Esophagus squamous epithelium (tissue), 5 donors: ENCODE data around the gene ERC2. TPM values are rescaled to one million over a fixed set of nuclear protein-coding genes. Genes with fewer than 3 reads are reported as not detected.

Experiments used
- DNase-seq: peaks from one replicate; lab custom pipeline; 2025; lab: John Stamatoyannopoulos, UW
- H3K27ac ChIP-seq, 4 donors: fragments of 200-600 bp; sonication (generic); one replicate each; pipeline ENCODE4 v1.5.1; 2016 to 2019; ENCODE audit warnings: mild to moderate bottlenecking in 1 of 4
- H3K27me3 ChIP-seq, 4 donors: fragments of 200-600 bp; sonication (generic); 1 replicate in 3 of 4; 2 replicates in 1 of 4; pipeline versions ENCODE4 v1.5.1 to v1.6.0; 2017 to 2021; ENCODE audit warnings: antibody characterized with exemption in 1 of 4
- H3K36me3 ChIP-seq, 3 donors: fragments of 200-600 bp; sonication (generic); one replicate each; pipeline ENCODE4 v1.5.1; 2016 to 2019
- H3K4me1 ChIP-seq, 3 donors: fragments of 200-600 bp; sonication (generic); one replicate each; pipeline ENCODE4 v1.5.1; 2017 to 2019
- H3K4me3 ChIP-seq, 4 donors: fragments of 200-600 bp; sonication (generic); 1 replicate in 3 of 4; 2 replicates in 1 of 4; pipeline ENCODE4 v1.5.1; 2016 to 2019; ENCODE audit warnings: mild to moderate bottlenecking in 2 of 4, moderate library complexity in 1 of 4
- H3K9me3 ChIP-seq, 3 donors: fragments of 200-600 bp; sonication (generic); one replicate each; pipeline ENCODE4 v1.5.1; 2016 to 2019
- POLR2A ChIP-seq, 4 donors: fragments of 450-650 bp; IDR thresholded peaks; one replicate each; pipeline ENCODE4 v1.6.1; 2017; ENCODE audit warnings: antibody characterized with exemption in 4 of 4, mild to moderate bottlenecking in 4 of 4, moderate library complexity in 3 of 4
- WGBS, 2 donors: methylation state at CpG; one replicate each; pipeline ENCODE4 v1.1.5; 2018; 5-methylcytosine and 5-hydroxymethylcytosine counted together
- intact Hi-C: fragments of 100-400 bp; cut with DNase I; formaldehyde crosslinking; loops from one replicate; pipeline ENCODE4 v1.15.0; 2022
- total RNA-seq, 4 donors: library from RNA; depleted of rRNA; stranded (reverse); fragments of >200 nt; gene quantifications; one replicate each; pipeline ENCODE4 v1.1.0, GENCODE V29; 2016
- TF ChIP-seq, protein P1 (sequence below), 6 experiments: fragments of 450-650 bp in 4 of 6; fragments of 200-600 bp in 2 of 6; sonication (generic) in 2 of 6; IDR thresholded peaks; one replicate each; pipeline ENCODE4 v1.5.1; 2016 to 2019; ENCODE audit warnings: antibody characterized with exemption in 6 of 6, mild to moderate bottlenecking in 4 of 6, moderate library complexity in 4 of 6
- donor health status: DM: yes; HTN: yes; CAD: no.

Gene ERC2
- total RNA-seq, 4 donors from 2014 or later = 0.12 to 1.9 (median 0.86) TPM

DNA sequence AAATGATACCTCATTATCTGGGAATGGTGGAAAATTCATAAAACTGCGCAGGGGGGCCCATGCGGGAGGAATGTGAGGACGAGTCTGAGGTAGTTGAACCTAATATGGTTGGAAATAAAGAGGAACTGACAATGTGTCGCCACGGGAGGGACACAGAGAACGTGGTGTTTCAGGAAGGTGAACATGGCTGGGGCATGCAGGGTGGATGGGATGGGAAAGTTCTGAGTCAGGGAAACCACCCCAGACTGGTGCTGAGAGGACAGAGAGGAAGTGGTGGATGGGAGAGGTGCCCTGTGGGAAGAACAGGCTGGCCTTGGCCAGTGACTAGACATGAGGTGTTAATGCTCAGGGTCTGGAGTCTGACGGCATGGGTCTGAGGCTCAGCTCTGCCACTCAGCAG lies 844.0 kb downstream of the ERC2 start:
- intact Hi-C loops = no loop called here
- Histone ChIP-seq H3K27ac (peak overlapping the region in 2 of 4 donors; percentile 17 to 39), H3K9me3 (no peaks in the 10 kb centered on the region), H3K4me1 (peaks cover 0 to 36% (median 3%) of the 10 kb centered on the region in 3 donors), H3K36me3 (no peaks in the 10 kb centered on the region), H3K4me3 (no peak overlapping the region), H3K27me3 (no peaks in the 10 kb centered on the region)
- TF ChIP-seq, protein P1, sequence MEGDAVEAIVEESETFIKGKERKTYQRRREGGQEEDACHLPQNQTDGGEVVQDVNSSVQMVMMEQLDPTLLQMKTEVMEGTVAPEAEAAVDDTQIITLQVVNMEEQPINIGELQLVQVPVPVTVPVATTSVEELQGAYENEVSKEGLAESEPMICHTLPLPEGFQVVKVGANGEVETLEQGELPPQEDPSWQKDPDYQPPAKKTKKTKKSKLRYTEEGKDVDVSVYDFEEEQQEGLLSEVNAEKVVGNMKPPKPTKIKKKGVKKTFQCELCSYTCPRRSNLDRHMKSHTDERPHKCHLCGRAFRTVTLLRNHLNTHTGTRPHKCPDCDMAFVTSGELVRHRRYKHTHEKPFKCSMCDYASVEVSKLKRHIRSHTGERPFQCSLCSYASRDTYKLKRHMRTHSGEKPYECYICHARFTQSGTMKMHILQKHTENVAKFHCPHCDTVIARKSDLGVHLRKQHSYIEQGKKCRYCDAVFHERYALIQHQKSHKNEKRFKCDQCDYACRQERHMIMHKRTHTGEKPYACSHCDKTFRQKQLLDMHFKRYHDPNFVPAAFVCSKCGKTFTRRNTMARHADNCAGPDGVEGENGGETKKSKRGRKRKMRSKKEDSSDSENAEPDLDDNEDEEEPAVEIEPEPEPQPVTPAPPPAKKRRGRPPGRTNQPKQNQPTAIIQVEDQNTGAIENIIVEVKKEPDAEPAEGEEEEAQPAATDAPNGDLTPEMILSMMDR (IDR thresholded peaks at IDR 0.05) = peak in 1 of 6 experiments; percentile 37
- TF ChIP-seq POLR2A (IDR thresholded peaks at IDR 0.05) = no peak
- WGBS, 2 donors = 72 to 77% methylated on average over 6 to 7 of the region's 7 CpGs
- no peak for DNase-seq

DNA sequence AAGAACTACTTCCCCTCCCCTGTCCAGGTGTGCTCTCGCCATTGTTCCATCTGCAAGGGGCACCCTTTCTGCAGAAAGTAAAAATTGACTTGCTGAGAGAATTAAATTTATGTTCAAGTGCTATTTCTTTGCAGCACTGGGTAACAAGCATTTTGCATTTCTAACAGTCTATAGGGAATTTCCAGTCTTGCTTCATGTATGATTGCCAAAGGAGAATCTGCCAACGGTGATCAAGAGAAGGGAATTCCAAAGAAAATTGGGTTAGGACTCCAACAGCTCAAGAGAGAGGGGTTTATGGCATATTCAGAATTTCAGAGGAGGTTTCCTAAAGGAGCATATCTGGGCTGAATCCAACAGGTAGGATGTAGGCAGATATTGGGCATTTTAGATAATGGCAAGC lies 844.5 kb downstream of the ERC2 start:
- intact Hi-C loops = no loop called here

DNA sequence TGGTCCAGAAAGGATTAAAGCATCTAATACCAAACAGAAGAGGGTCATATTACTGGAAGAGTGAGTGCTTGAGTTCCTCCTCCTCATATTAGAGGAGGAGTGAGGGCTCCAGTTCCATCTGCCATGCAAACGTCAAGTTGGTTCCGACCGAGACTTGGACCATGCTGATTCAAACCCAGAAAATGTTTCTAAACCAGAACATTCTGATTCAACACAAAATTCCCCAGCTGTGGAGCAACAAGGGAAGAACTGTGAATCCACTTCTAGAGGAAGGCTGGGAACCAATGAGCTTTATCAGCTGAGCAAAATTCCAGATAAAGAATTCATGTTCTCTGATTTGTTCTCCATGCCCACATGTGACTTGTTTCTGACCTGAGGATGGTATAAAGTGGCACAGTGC lies 845.5 kb downstream of the ERC2 start:
- Histone ChIP-seq H3K36me3 (no peaks in the 10 kb centered on the region), H3K4me1 (peaks cover 0 to 27% (median 3%) of the 10 kb centered on the region in 3 donors), H3K27ac (no peak overlapping the region), H3K27me3 (no peaks in the 10 kb centered on the region), H3K9me3 (no peaks in the 10 kb centered on the region), H3K4me3 (no peak overlapping the region)
- WGBS, 2 donors = 68 to 74% methylated on average over 3 of the region's 3 CpGs
- DNase-seq = no peak
- no peak for TF ChIP-seq POLR2A (IDR thresholded peaks at IDR 0.05)
- TF ChIP-seq, protein P1 (IDR thresholded peaks at IDR 0.05) = no peak
- intact Hi-C loops = no loop called here

More for the DNA sequence above, 844.5 kb downstream of the ERC2 start:
- no peak for DNase-seq
- no peaks in the 10 kb centered on the region for H3K9me3 ChIP-seq
- 41 to 59% methylated on average over 2 of the region's 2 CpGs for WGBS, 2 donors
- TF ChIP-seq POLR2A (IDR thresholded peaks at IDR 0.05) = no peak
- no peak overlapping the region for H3K4me3 ChIP-seq
- no peak overlapping the region for H3K27ac ChIP-seq
- peaks cover 0 to 31% (median 3%) of the 10 kb centered on the region in 3 donors for H3K4me1 ChIP-seq
- H3K36me3 ChIP-seq = no peaks in the 10 kb centered on the region
- H3K27me3 ChIP-seq = no peaks in the 10 kb centered on the region

DNA sequence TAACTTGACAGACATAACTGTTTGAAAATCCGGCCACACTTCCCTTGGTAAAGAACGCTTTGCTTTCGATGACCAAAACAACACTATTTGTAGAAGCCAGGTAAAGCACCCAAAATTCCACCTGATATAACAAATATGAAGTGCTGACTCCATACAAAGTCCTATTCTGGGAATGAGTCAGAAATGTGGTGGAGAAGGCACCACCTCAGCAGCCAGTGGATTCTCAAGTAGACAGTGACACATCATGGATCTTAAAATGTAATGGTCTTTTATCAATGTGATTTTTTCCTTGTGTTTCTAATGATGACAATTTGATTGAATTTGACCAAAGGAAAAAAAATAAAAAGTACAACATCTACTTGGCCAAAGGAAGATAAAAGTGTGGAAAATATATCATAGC lies 846.2 kb downstream of the ERC2 start:
- no peaks in the 10 kb centered on the region for H3K27me3 ChIP-seq
- WGBS, 2 donors = 91 to 97% methylated on average over 3 of the region's 3 CpGs
- no peak overlapping the region for H3K27ac ChIP-seq
- intact Hi-C loops = no loop called here
- DNase-seq = no peak
- H3K9me3 ChIP-seq = no peaks in the 10 kb centered on the region
- no peaks in the 10 kb centered on the region for H3K36me3 ChIP-seq
- H3K4me1 ChIP-seq = peaks cover 0 to 26% (median 3%) of the 10 kb centered on the region in 3 donors
- no peak overlapping the region for H3K4me3 ChIP-seq
- TF ChIP-seq, protein P1 (IDR thresholded peaks at IDR 0.05) = no peak
- no peak for TF ChIP-seq POLR2A (IDR thresholded peaks at IDR 0.05)

DNA sequence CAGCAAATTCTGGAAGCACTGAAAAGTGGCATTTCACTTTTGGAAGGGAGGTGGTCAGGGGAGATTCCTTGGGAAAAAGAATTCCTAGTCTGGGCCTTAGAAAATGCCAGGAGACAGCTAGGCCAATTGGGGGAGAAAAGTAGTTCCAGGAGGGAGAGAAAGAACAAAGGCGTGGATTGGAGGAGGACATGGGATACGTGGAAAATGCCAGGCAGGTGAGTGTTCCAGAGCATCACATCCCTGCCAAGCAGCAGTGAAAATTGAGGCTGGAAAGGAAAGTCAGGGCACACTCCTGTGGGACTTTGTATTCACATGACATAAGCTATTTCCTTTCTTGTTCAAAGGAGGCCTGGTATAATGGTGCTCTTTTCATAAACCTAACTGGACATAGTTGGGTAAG lies 846.6 kb downstream of the ERC2 start:
- peaks cover 0 to 21% (median 3%) of the 10 kb centered on the region in 3 donors for H3K4me1 ChIP-seq
- no peak for DNase-seq
- H3K27ac ChIP-seq = no peak overlapping the region
- H3K9me3 ChIP-seq = no peaks in the 10 kb centered on the region
- H3K36me3 ChIP-seq = no peaks in the 10 kb centered on the region
- 61 to 91% methylated on average over 2 of the region's 2 CpGs for WGBS, 2 donors
- H3K27me3 ChIP-seq = no peaks in the 10 kb centered on the region
- intact Hi-C loops = no loop called here
- H3K4me3 ChIP-seq = no peak overlapping the region
- no peak for TF ChIP-seq POLR2A (IDR thresholded peaks at IDR 0.05)
- TF ChIP-seq, protein P1 (IDR thresholded peaks at IDR 0.05) = no peak

DNA sequence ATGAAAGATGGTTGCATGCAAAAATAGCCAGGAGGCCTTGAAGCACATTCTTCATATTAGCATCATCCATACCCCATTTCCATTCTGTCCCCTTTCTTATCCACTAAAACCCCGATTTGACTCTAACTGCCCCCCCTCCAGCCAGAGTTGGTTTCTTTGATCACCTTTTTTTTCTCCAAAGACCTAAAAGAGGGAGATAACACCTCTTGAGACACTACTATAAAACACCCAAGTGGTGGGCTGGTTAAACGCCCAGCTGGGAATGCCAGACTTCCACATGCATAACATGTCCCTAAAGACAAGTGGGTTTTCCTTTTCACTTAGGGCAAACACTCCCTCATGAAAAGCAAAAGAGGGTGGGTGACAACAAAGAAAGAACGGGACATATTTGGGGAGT lies 847.2 kb downstream of the ERC2 start:
- Histone ChIP-seq H3K27ac (no peak overlapping the region), H3K9me3 (no peaks in the 10 kb centered on the region), H3K4me3 (no peak overlapping the region), H3K4me1 (peaks cover 0 to 15% (median 3%) of the 10 kb centered on the region in 3 donors), H3K36me3 (no peaks in the 10 kb centered on the region), H3K27me3 (no peaks in the 10 kb centered on the region)
- 71 to 85% methylated on average over 3 of the region's 3 CpGs for WGBS, 2 donors
- no peak for DNase-seq
- TF ChIP-seq, protein P1 (IDR thresholded peaks at IDR 0.05) = no peak
- TF ChIP-seq POLR2A (IDR thresholded peaks at IDR 0.05) = no peak
- intact Hi-C loops = no loop called here
